Measurements from ENCODE around the gene PHLPP1. TPM values are rescaled to one million over a fixed set of nuclear protein-coding genes. Genes with fewer than 3 reads are reported as not detected.

Gene PHLPP1
- total RNA-seq, 1 experiment from 2014 or later, result 14.1 TPM

DNA sequence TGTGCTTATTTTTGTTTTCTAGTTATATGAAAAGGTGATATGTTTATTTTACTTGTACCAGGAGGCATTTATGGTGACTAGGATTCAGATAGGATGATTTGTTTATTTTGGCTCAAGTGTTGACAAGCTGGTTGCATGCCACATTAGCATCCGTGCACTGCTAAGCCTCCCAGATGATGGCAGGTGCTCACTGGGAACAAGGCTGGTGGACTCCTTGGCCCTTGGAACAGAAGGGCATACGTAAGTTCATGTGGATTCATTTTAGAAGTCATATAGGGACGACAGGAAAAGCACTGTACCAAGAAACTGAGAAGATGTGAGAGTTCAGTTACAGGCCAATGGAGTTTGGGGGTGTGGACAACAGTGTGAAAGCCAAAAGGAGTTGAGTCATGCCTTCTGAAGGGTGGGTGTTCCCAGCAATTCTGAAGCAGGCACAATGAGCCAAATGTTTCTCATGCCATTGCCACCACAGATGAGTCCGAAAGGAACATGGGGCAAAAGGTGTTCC lies 166.2 kb downstream of the PHLPP1 start:
- TF ChIP-seq, protein P1, sequence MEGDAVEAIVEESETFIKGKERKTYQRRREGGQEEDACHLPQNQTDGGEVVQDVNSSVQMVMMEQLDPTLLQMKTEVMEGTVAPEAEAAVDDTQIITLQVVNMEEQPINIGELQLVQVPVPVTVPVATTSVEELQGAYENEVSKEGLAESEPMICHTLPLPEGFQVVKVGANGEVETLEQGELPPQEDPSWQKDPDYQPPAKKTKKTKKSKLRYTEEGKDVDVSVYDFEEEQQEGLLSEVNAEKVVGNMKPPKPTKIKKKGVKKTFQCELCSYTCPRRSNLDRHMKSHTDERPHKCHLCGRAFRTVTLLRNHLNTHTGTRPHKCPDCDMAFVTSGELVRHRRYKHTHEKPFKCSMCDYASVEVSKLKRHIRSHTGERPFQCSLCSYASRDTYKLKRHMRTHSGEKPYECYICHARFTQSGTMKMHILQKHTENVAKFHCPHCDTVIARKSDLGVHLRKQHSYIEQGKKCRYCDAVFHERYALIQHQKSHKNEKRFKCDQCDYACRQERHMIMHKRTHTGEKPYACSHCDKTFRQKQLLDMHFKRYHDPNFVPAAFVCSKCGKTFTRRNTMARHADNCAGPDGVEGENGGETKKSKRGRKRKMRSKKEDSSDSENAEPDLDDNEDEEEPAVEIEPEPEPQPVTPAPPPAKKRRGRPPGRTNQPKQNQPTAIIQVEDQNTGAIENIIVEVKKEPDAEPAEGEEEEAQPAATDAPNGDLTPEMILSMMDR (conservative IDR thresholded peaks at IDR 0.05; ENCODE audit: low read depth, low read length), result no peak
- TF ChIP-seq EZH2 (IDR thresholded peaks at IDR 0.05; ENCODE audit: low read length, unreplicated experiment) (no peak), EZH2phosphoT487 (IDR thresholded peaks at IDR 0.05; ENCODE audit: borderline replicate concordance, low read length) (no peak)
- 0 out of 2 replicates have a peak, but pooled peaks cover 9% of the 10 kb centered on the region for H3K79me2 ChIP-seq (ENCODE audit: low read length)
- H3K9me3 ChIP-seq (ENCODE audit: low read length), result no peaks in the 10 kb centered on the region
- ChIA-PET POLR2A (ENCODE audit: unreplicated experiment) (interaction anchor here (0.5 kb wide), 1 partner anchor 166 kb away, joined by 10 read pairs; the partner anchor contains the start of gene PHLPP1), CTCF (no interaction called here)
- H3K9ac ChIP-seq (ENCODE audit: low read length), result no peak overlapping the region
- peak; percentile 88 for ATAC-seq
- H3F3A ChIP-seq (ENCODE audit: low read length, unreplicated experiment), result no peaks in the 10 kb centered on the region
- peak overlapping the region; percentile 52 for H3K4me2 ChIP-seq (ENCODE audit: low read length)
- peak; percentile 92 for DNase-seq
- no peaks in the 10 kb centered on the region for H3K9me2 ChIP-seq (replicated peaks; ENCODE audit: low read length)
- peak overlapping the region; percentile 44 for H3K27ac ChIP-seq (ENCODE audit: low read length)
- H3K36me3 ChIP-seq (ENCODE audit: low read depth, low read length), result no peaks in the 10 kb centered on the region
- no peaks in the 10 kb centered on the region for H3K27me3 ChIP-seq (ENCODE audit: low read length)
- no peaks in the 10 kb centered on the region for H4K20me1 ChIP-seq (ENCODE audit: low read length)
- no peak overlapping the region for H3K4me3 ChIP-seq (ENCODE audit: low read length)
- H2AFZ ChIP-seq (ENCODE audit: low read length), result 0 out of 2 replicates have a peak overlapping the region, but pooled peaks have one; percentile 4
- H3K4me1 ChIP-seq (ENCODE audit: insufficient read depth, low read length), result peaks cover 44% of the 10 kb centered on the region
- intact Hi-C loops (cut with micrococcal nuclease), result loop anchor here (5.0 kb wide), 3 partner anchors 56 to 164 kb away; partner anchors contain the start of gene PHLPP1
- no TSS peak for BruUV-seq (replicated peaks)

DNA sequence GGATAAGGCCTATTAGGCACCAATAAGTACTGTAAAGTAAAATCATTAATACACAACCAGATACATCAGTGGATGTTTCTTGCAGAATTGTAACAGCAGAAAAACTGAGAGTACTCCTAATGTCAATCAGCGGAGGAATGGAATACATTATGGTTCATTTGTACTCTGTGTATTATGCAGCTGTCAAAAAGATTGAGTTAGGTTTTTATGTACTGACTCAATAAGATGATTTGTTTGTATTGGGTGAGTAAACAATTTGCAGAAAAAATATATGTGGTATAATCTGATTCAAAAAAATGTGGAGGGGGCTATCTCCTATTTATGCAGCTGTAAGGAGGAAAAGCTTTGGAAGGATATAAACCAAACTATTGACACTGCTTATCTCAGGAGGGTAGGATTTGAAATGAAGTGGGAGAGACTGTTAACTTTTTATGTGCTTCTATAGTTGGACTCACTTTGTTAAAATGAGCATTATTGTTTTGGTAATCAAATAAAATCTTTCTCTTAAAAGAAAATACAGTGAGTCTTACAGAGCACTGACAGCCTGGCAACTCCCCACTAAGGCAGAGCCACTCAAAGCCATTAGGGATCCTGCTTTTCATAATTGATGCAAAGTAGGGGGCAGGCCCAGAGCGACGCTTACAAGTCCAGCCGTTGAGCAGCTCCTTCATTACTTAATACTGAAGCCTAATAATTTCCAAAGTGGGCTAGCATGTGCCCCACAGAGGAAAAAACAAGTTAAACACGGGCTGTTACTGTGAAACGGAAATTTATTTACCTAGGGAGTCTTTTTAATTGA lies 168.8 kb downstream of the PHLPP1 start:
- Histone ChIP-seq H3K36me3 (ENCODE audit: low read depth, low read length) (no peaks in the 10 kb centered on the region), H3K9me3 (ENCODE audit: low read length) (no peaks in the 10 kb centered on the region), H2AFZ (ENCODE audit: low read length) (no peak overlapping the region), H3K9ac (ENCODE audit: low read length) (no peak overlapping the region), H4K20me1 (ENCODE audit: low read length) (no peaks in the 10 kb centered on the region), H3K27ac (ENCODE audit: low read length) (0 out of 2 replicates have a peak overlapping the region, but pooled peaks have one; percentile 2), H3K27me3 (ENCODE audit: low read length) (no peaks in the 10 kb centered on the region), H3F3A (ENCODE audit: low read length, unreplicated experiment) (no peaks in the 10 kb centered on the region), H3K9me2 (replicated peaks; ENCODE audit: low read length) (no peaks in the 10 kb centered on the region), H3K4me2 (ENCODE audit: low read length) (no peak overlapping the region), H3K79me2 (ENCODE audit: low read length) (0 out of 2 replicates have a peak, but pooled peaks cover 9% of the 10 kb centered on the region), H3K4me3 (ENCODE audit: low read length) (no peak overlapping the region), H3K4me1 (ENCODE audit: insufficient read depth, low read length) (peaks cover 36% of the 10 kb centered on the region)
- DNase-seq, result peak; percentile 45
- TF ChIP-seq EZH2phosphoT487 (IDR thresholded peaks at IDR 0.05; ENCODE audit: borderline replicate concordance, low read length) (no peak), EZH2 (IDR thresholded peaks at IDR 0.05; ENCODE audit: low read length, unreplicated experiment) (no peak)
- TF ChIP-seq, protein P1 (conservative IDR thresholded peaks at IDR 0.05; ENCODE audit: low read depth, low read length), result no peak
- intact Hi-C loops (cut with micrococcal nuclease), result loop anchor here (5.0 kb wide), 3 partner anchors 53 to 167 kb away; partner anchors contain the start of gene PHLPP1
- POLR2A ChIA-PET (ENCODE audit: unreplicated experiment), result no interaction called here
- BruUV-seq (replicated peaks), result no TSS peak
- peak; percentile 36 for ATAC-seq
- CTCF ChIA-PET, result no interaction called here

Measured in PC-3 (cell line).